ENCODE data around the gene SRP14. TPM values are rescaled to one million over a fixed set of nuclear protein-coding genes. Genes with fewer than 3 reads are reported as not detected.

Gene SRP14
- total RNA-seq, 4 donors from 2014 or later = 177 to 369 (median 237) TPM

GRCh38 chr15:40032125-40032839 lies 6.7 kb downstream of the SRP14 start:
- no peaks in the 10 kb centered on the region for H3K9me3 ChIP-seq
- H3K27me3 ChIP-seq = no peaks in the 10 kb centered on the region
- TF ChIP-seq CTCF (IDR thresholded peaks at IDR 0.05) = no peak
- DNase-seq = no peak
- peaks cover 8 to 100% (median 50%) of the 10 kb centered on the region in 3 donors for H3K36me3 ChIP-seq
- intact Hi-C loops (cut with DNase I) = no loop called here
- WGBS, 2 donors = 78 to 83% methylated on average over 6 of the region's 6 CpGs
- peak overlapping the region in 3 of 4 donors; percentile 32 to 59 (median 49) for H3K27ac ChIP-seq
- H3K4me1 ChIP-seq = peaks cover 0 to 12% (median 0%) of the 10 kb centered on the region in 3 donors
- no peak overlapping the region for H3K4me3 ChIP-seq

DNA sequence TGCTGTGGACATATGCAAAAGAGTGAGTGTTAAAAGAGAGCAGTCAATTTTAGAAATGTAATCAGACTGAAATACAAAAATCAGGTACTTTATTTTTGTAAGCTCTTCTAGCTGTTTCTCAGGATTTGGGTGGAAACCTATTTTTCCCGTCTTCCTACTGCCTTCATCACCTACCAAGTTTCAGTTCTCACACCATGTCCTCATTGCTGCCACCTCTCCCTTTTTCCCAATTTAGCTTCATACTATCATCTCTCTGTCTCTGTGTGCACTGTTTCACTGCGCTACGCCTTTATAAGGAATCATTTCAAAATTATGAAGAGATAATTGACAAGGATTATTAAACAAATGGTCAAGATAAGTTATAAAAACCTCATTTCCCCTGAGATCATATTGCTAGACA lies 7.7 kb downstream of the SRP14 start:
- no peak for DNase-seq
- H3K27ac ChIP-seq = peak overlapping the region in 1 of 4 donors; percentile 49
- H3K4me1 ChIP-seq = peaks cover 0 to 3% (median 0%) of the 10 kb centered on the region in 3 donors
- H3K9me3 ChIP-seq = no peaks in the 10 kb centered on the region
- intact Hi-C loops (cut with DNase I) = no loop called here
- WGBS, 2 donors = 80 to 92% methylated on average over 3 of the region's 3 CpGs
- peaks cover 3 to 100% (median 42%) of the 10 kb centered on the region in 3 donors for H3K36me3 ChIP-seq
- no peak overlapping the region for H3K4me3 ChIP-seq
- no peaks in the 10 kb centered on the region for H3K27me3 ChIP-seq
- TF ChIP-seq POLR2A (IDR thresholded peaks at IDR 0.05) (no peak), CTCF (IDR thresholded peaks at IDR 0.05) (no peak)

DNA sequence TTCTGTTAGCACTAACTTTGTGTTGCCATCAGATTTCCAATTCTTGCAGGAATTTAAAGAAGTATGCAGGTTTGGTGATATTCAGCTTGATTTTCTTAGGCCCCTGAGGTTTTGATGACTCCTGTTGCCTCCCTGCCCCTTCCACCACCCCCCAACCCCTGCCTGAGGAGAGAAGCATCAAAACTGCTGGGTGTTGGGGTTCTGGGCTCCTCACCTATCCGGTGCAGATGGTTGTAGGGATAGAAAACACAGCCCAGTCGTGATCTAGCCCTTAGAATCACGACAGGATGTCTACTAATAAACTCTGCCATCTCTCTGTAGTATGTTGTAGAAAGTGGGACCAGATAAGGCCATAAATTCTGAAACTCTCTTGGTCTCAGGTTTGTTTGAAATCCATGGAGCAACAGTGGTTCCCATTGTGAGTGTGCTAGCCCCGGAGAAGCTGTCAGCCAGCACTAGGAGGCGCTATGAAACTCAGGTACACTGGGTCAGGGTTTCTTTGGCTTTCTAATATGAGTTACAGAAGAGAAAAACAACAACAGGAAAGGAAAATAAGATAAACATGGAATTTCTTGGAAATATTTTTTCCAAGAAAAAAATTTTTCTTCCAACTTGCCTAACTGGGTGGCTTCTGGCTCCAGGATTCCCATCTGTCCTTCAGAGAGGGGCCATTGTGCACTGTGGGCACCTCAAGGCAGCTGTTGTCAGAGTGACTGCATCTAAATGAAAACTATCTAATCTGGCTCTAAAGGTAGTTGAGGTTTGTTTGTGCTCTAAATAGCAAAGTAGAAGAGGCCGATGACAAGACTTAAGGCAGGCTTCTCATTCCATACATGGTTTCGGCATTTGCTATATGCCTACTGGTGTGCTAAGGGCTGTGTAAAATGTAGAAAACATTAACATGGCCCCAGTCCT lies 8.7 kb downstream of the SRP14 start:
- Histone ChIP-seq H3K27ac (peak overlapping the region in 3 of 4 donors; percentile 7 to 62 (median 49)), H3K36me3 (peaks cover 3 to 100% (median 32%) of the 10 kb centered on the region in 3 donors)
- WGBS, 2 donors = 73 to 79% methylated on average over 7 of the region's 7 CpGs

DNA sequence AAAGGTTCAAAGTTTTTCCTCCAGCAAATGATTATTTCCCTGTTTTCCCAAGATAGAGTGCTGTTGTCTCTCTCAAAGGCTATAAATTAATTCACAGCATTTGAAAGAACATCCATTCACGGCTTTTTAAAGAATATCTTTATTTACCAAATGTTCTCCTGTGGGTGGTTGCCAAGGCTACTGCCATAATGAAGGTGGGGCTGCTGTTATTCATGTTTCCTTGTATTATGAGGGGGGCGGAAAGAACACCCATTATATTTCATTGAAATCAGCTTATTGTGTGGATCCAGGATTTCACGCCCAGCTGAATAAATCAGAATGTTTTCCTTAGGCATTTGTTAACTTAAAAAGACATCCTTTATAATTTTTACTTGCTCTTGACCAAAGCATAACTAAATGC lies 10.1 kb downstream of the SRP14 start:
- 31 to 51% methylated on average over 3 of the region's 3 CpGs for WGBS, 2 donors
- Histone ChIP-seq H3K27ac (peak overlapping the region in 3 of 4 donors; percentile 11 to 68 (median 25)), H3K4me1 (no peaks in the 10 kb centered on the region), H3K36me3 (peaks cover 3 to 100% (median 18%) of the 10 kb centered on the region in 3 donors), H3K4me3 (no peak overlapping the region), H3K9me3 (no peaks in the 10 kb centered on the region), H3K27me3 (no peaks in the 10 kb centered on the region)
- TF ChIP-seq POLR2A (IDR thresholded peaks at IDR 0.05) (no peak), CTCF (IDR thresholded peaks at IDR 0.05) (no peak)
- DNase-seq = no peak
- intact Hi-C loops (cut with DNase I) = no loop called here

More for the DNA sequence above, 8.7 kb downstream of the SRP14 start:
- TF ChIP-seq POLR2A (IDR thresholded peaks at IDR 0.05) (no peak), CTCF (IDR thresholded peaks at IDR 0.05) (peak in 5 of 6 experiments; percentile 25 to 54 (median 33))
- no peaks in the 10 kb centered on the region for H3K9me3 ChIP-seq
- intact Hi-C loops (cut with DNase I) = no loop called here
- no peaks in the 10 kb centered on the region for H3K27me3 ChIP-seq
- no peak overlapping the region for H3K4me3 ChIP-seq
- H3K4me1 ChIP-seq = no peaks in the 10 kb centered on the region
- no peak for DNase-seq

- no peak for DNase-seq
- Histone ChIP-seq H3K27me3 (no peaks in the 10 kb centered on the region), H3K9me3 (no peaks in the 10 kb centered on the region), H3K27ac (peak overlapping the region in 3 of 4 donors; percentile 11 to 68 (median 25)), H3K4me1 (no peaks in the 10 kb centered on the region), H3K36me3 (peaks cover 3 to 100% (median 13%) of the 10 kb centered on the region in 3 donors), H3K4me3 (no peak overlapping the region)
- intact Hi-C loops (cut with DNase I) = no loop called here
- 76 to 97% methylated on average over 3 of the region's 3 CpGs for WGBS, 2 donors
- TF ChIP-seq POLR2A (IDR thresholded peaks at IDR 0.05) = no peak
- no peak for TF ChIP-seq CTCF (IDR thresholded peaks at IDR 0.05)
Measured at GRCh38 chr15:40028193-40028592, 10.8 kb downstream of the SRP14 start.
